H1 (cell line): ENCODE data around the gene CDK5R1. TPM values are rescaled to one million over a fixed set of nuclear protein-coding genes. Genes with fewer than 3 reads are reported as not detected.

Source experiments
- CTCF ChIA-PET: fragments of 300-600 bp; sonication (Branson Sonifier 250); formaldehyde crosslinking; loops from one replicate; lab custom pipeline; 2021; ENCODE audit not compliant: partially characterized antibody; lab: Charles Lee
- POLR2A ChIA-PET: fragments of 300-600 bp; sonication (Branson Sonifier 250); formaldehyde crosslinking; loops from one replicate; lab custom pipeline; 2021; ENCODE audit warnings: inconsistent platforms; ENCODE audit not compliant: partially characterized antibody; lab: Charles Lee
- DNase-seq, 2 experiments: peaks; one replicate each; pipeline versions ENCODE4 v3.0.0 to v3.0.0-alpha.2; 2010 to 2022; ENCODE audit warnings: low spot score in 2 of 2, low read depth in 1 of 2, mixed read lengths in 1 of 2
- FAIRE-seq: peaks from 2 replicates; lab custom pipeline; 2011; peaks lifted over from hg19 to GRCh38; lab: Jason Lieb, UNC
- H2AFZ ChIP-seq: 2 replicates; pipeline ENCODE4 v1.8.1; 2012; ENCODE audit warnings: low read length, inconsistent platforms
- H2AK5ac ChIP-seq: 2 replicates; pipeline ENCODE4 v1.6.1; 2013; ENCODE audit warnings: low read depth, low read length
- H2BK120ac ChIP-seq: replicated peaks from 2 replicates; pipeline ENCODE3; 2013; ENCODE audit warnings: low read depth, low read length, inconsistent platforms
- H2BK12ac ChIP-seq: 2 replicates; pipeline ENCODE4 v1.6.1; 2013; ENCODE audit warnings: low read depth, low read length
- H2BK15ac ChIP-seq: 2 replicates; pipeline ENCODE4 v1.6.1; 2013; ENCODE audit warnings: low read length
- H2BK20ac ChIP-seq: 2 replicates; pipeline ENCODE4 v1.6.1; 2013; ENCODE audit warnings: low read length
- H2BK5ac ChIP-seq: 2 replicates; pipeline ENCODE4 v1.6.1; 2013; ENCODE audit warnings: low read depth, low read length
- H3K14ac ChIP-seq: 2 replicates; pipeline ENCODE4 v1.6.1; 2013; ENCODE audit warnings: inconsistent platforms; ENCODE audit not compliant: insufficient read length
- H3K18ac ChIP-seq: 2 replicates; pipeline ENCODE4 v1.6.1; 2013; ENCODE audit warnings: low read length; ENCODE audit errors: extremely low read depth
- H3K23ac ChIP-seq: 2 replicates; pipeline ENCODE4 v1.6.1; 2013; ENCODE audit warnings: inconsistent platforms; ENCODE audit not compliant: insufficient read length
- H3K23me2 ChIP-seq: 2 replicates; pipeline ENCODE4 v1.6.1; 2013; ENCODE audit warnings: low read depth, low read length
- H3K27ac ChIP-seq: 2 replicates; pipeline ENCODE4 v1.6.1; 2011; ENCODE audit warnings: low read depth, low read length, inconsistent platforms
- H3K27me3 ChIP-seq, 4 experiments: replicated peaks in 1 of 4; 1 replicate in 1 of 4; 2 replicates in 3 of 4; pipeline versions ENCODE4 v1.6.1 to v1.8.1; 2011 to 2013; ENCODE audit warnings: low read length in 3 of 4, mild to moderate bottlenecking in 3 of 4, inconsistent platforms in 2 of 4, mixed read lengths in 2 of 4, moderate library complexity in 1 of 4; ENCODE audit not compliant: control insufficient read depth in 3 of 4, insufficient read depth in 3 of 4; ENCODE audit errors: extremely low read depth in 1 of 4
- H3K36me3 ChIP-seq, 4 experiments: 2 replicates each; pipeline versions ENCODE4 v1.6.1 to v1.8.1; 2011 to 2013; ENCODE audit warnings: mild to moderate bottlenecking in 4 of 4, low read length in 3 of 4, moderate library complexity in 2 of 4, control low read depth in 1 of 4, inconsistent platforms in 1 of 4; ENCODE audit not compliant: insufficient read depth in 4 of 4, control insufficient read depth in 2 of 4
- H3K4ac ChIP-seq: replicated peaks from 2 replicates; pipeline ENCODE3; 2013; ENCODE audit warnings: low read length, low read depth, mixed read lengths, inconsistent platforms; ENCODE audit not compliant: insufficient read length
- H3K4me1 ChIP-seq, 4 experiments: replicated peaks in 1 of 4; 1 replicate in 1 of 4; 2 replicates in 3 of 4; pipeline versions ENCODE4 v1.6.1 to v1.8.1; 2011 to 2013; ENCODE audit warnings: low read length in 3 of 4, inconsistent platforms in 2 of 4, mixed read lengths in 1 of 4; ENCODE audit not compliant: insufficient read depth in 4 of 4, control insufficient read depth in 3 of 4
- H3K4me2 ChIP-seq, 2 experiments: 2 replicates each; pipeline versions ENCODE4 v1.6.1 to v1.8.1; 2011 to 2013; ENCODE audit warnings: low read depth in 2 of 2, low read length in 2 of 2, control low read depth in 1 of 2, inconsistent platforms in 1 of 2, mild to moderate bottlenecking in 1 of 2; ENCODE audit not compliant: insufficient read depth in 1 of 2
- H3K4me3 ChIP-seq, 4 experiments: fragments of 200-600, 300-600 bp in 1 of 4; sonication (generic), shearing (Covaris generic), sonication (Bioruptor Twin) in 1 of 4; 2 replicates each; pipeline versions ENCODE4 v1.5.1 to v1.8.1; 2011 to 2016; ENCODE audit warnings: low read length in 4 of 4, low read depth in 3 of 4, control low read depth in 2 of 4, inconsistent platforms in 2 of 4, mild to moderate bottlenecking in 2 of 4, mixed read lengths in 1 of 4, moderate library complexity in 1 of 4; ENCODE audit not compliant: insufficient read depth in 2 of 4; ENCODE audit errors: extremely low read depth in 1 of 4
- H3K56ac ChIP-seq: replicated peaks from 2 replicates; pipeline ENCODE3; 2013; ENCODE audit warnings: low read depth, mild to moderate bottlenecking, mixed read lengths, low read length, inconsistent platforms; ENCODE audit not compliant: insufficient read length
- H3K79me1 ChIP-seq: 2 replicates; pipeline ENCODE4 v1.6.1; 2013; ENCODE audit warnings: low read depth, low read length, control low read depth
- H3K79me2 ChIP-seq, 2 experiments: 2 replicates each; pipeline versions ENCODE4 v1.6.1 to v1.8.1; 2012 to 2013; ENCODE audit warnings: low read length in 2 of 2, mild to moderate bottlenecking in 2 of 2, inconsistent platforms in 1 of 2; ENCODE audit not compliant: insufficient read depth in 2 of 2, control insufficient read depth in 1 of 2
- H3K9ac ChIP-seq, 4 experiments: replicated peaks in 1 of 4; 1 replicate in 1 of 4; 2 replicates in 3 of 4; pipeline versions ENCODE4 v1.6.1 to v1.8.1; 2011 to 2013; ENCODE audit warnings: low read depth in 3 of 4, low read length in 3 of 4, control low read depth in 2 of 4, mild to moderate bottlenecking in 2 of 4, moderate library complexity in 2 of 4, inconsistent platforms in 1 of 4; ENCODE audit errors: extremely low read depth in 1 of 4
- H3K9me3 ChIP-seq, 2 experiments: 2 replicates each; pipeline versions ENCODE4 v1.6.1 to v1.8.1; 2012 to 2013; ENCODE audit warnings: mild to moderate bottlenecking in 2 of 2, moderate library complexity in 2 of 2, control low read depth in 1 of 2, inconsistent platforms in 1 of 2, low read depth in 1 of 2, low read length in 1 of 2, mixed read lengths in 1 of 2; ENCODE audit not compliant: insufficient read depth in 2 of 2
- H4K20me1 ChIP-seq, 2 experiments: replicated peaks in 1 of 2; 2 replicates each; pipeline versions ENCODE3 to v1.8.1; 2011 to 2013; ENCODE audit warnings: inconsistent platforms in 2 of 2, low read length in 2 of 2, mild to moderate bottlenecking in 1 of 2; ENCODE audit not compliant: insufficient read depth in 2 of 2, control insufficient read depth in 1 of 2
- H4K5ac ChIP-seq: 2 replicates; pipeline ENCODE4 v1.6.1; 2013; ENCODE audit warnings: low read length, low read depth, mixed read lengths, inconsistent platforms; ENCODE audit not compliant: insufficient read length
- H4K8ac ChIP-seq: 2 replicates; pipeline ENCODE4 v1.8.0; 2013; ENCODE audit warnings: mild to moderate bottlenecking, moderate library complexity, low read length, inconsistent platforms; ENCODE audit not compliant: insufficient read depth; ENCODE audit errors: extremely low read depth
- H4K91ac ChIP-seq: replicated peaks from 2 replicates; pipeline ENCODE3; 2013; ENCODE audit warnings: low read length, mixed read lengths, inconsistent platforms; ENCODE audit not compliant: insufficient read length
- BRCA1 ChIP-seq: IDR thresholded peaks from 2 replicates; pipeline ENCODE4 v1.6.1; 2012; ENCODE audit warnings: low read depth, low read length, improper control_type of control experiment
- POLR2A ChIP-seq, 2 experiments: IDR thresholded peaks; 1 replicate in 1 of 2; 2 replicates in 1 of 2; pipeline ENCODE4 v1.6.1; 2011; ENCODE audit warnings: low read depth in 2 of 2, low read length in 2 of 2, mild to moderate bottlenecking in 2 of 2; ENCODE audit errors: control extremely low read depth in 1 of 2
- RAD21 ChIP-seq, 2 experiments: IDR thresholded peaks in 1 of 2; conservative IDR thresholded peaks in 1 of 2; 2 replicates each; pipeline ENCODE4 v1.6.1; 2011; ENCODE audit warnings: low read depth in 2 of 2, low read length in 2 of 2, improper control_type of control experiment in 1 of 2, inconsistent platforms in 1 of 2, mild to moderate bottlenecking in 1 of 2, moderate library complexity in 1 of 2
- RBBP5 ChIP-seq: IDR thresholded peaks from 2 replicates; pipeline ENCODE4 v1.7.1; 2012; ENCODE audit warnings: low read depth, mild to moderate bottlenecking, inconsistent platforms, low read length, moderate library complexity, borderline replicate concordance
- SP4 ChIP-seq: IDR thresholded peaks from 2 replicates; pipeline ENCODE4 v1.6.1; 2012; ENCODE audit warnings: low read length, inconsistent platforms
- TAF1 ChIP-seq: IDR thresholded peaks from 2 replicates; pipeline ENCODE4 v1.6.1; 2011; ENCODE audit warnings: mild to moderate bottlenecking, low read depth, low read length
- TEAD4 ChIP-seq: IDR thresholded peaks from 2 replicates; pipeline ENCODE4 v1.6.1; 2012; ENCODE audit warnings: low read depth, low read length, inconsistent platforms, mixed read lengths
- WGBS, 2 experiments: shearing (Covaris generic) in 1 of 2; methylation state at CpG; one replicate each; pipeline versions ENCODE4 v1.1.6 to v1.1.7; 2013 to 2015; ENCODE audit warnings: low lambda C conversion rate in 2 of 2, mixed read lengths in 2 of 2, inconsistent platforms in 1 of 2, low coverage in 1 of 2, missing lambda C conversion rate in 1 of 2; ENCODE audit not compliant: insufficient replicate concordance in 2 of 2, insufficient coverage in 1 of 2, insufficient read length in 1 of 2; ENCODE audit errors: extremely low coverage in 1 of 2, missing lambda C conversion rate in 1 of 2; 5-methylcytosine and 5-hydroxymethylcytosine counted together
- polyA plus RNA-seq, 7 experiments: library from polyadenylated mRNA; depleted of rRNA in 3 of 7; stranded (reverse) in 5 of 7; unstranded in 2 of 7; fragments of >200 nt in 5 of 7; fragments of 200-250 nt in 2 of 7; gene quantifications; 1 replicate in 5 of 7; 2 replicates in 1 of 7; 4 replicates in 1 of 7; pipeline versions ENCODE4 v1.2.1 to v1.2.3, GENCODE V29; 2011 to 2013; ENCODE audit warnings: missing spikeins in 2 of 7, mixed read lengths in 2 of 7
- total RNA-seq: library from RNA; stranded (reverse); fragmentation: NEBNext Ultra II Directional; extraction: Animal tissue kit (Norgen Biotek cat#: 25700); gene quantifications from 2 replicates; pipeline ENCODE4 v1.2.1, GENCODE V29; 2021
- TF ChIP-seq, protein P1 (sequence below), 3 experiments: IDR thresholded peaks; 1 replicate in 2 of 3; 2 replicates in 1 of 3; pipeline versions ENCODE4 v1.5.1 to v1.6.1; 2011; ENCODE audit warnings: low read length in 3 of 3, mild to moderate bottlenecking in 3 of 3, inconsistent platforms in 2 of 3, low read depth in 1 of 3, moderate library complexity in 1 of 3; ENCODE audit not compliant: insufficient read depth in 1 of 3; ENCODE audit errors: control extremely low read depth in 1 of 3

The CDK5R1 gene
- total and polyA plus RNA-seq, 2 of the 8 experiments (the other 6 are each of a cell fraction or from before 2014, with no cell fraction given): 2.7 to 9.9 TPM

GRCh38 chr17:32461853-32462617 is 24.8 kb upstream of the CDK5R1 start:
- no peaks in the 10 kb centered on the region for H3K23me2 ChIP-seq

More at GRCh38 chr17:32461853-32462617, 24.8 kb upstream of the CDK5R1 start:
- Histone ChIP-seq H3K36me3 (peaks cover 18 to 64% (median 45%) of the 10 kb centered on the region in 4 experiments), H3K79me1 (0 out of 2 replicates have a peak, but pooled peaks cover 3% of the 10 kb centered on the region), H3K9me3 (no peaks in the 10 kb centered on the region), H4K5ac (no peak overlapping the region), H3K27ac (no peak overlapping the region), H4K8ac (no peak overlapping the region), H3K56ac (no peak overlapping the region), H4K91ac (no peak overlapping the region), H3K14ac (no peak overlapping the region), H3K9ac (no peak overlapping the region), H2BK120ac (no peak overlapping the region), H3K18ac (no peak overlapping the region), H4K20me1 (peaks cover 0 to 15% of the 10 kb centered on the region in 2 experiments), H3K27me3 (no peaks in the 10 kb centered on the region), H3K4ac (no peak overlapping the region), H2BK5ac (no peak overlapping the region), H2AFZ (no peak overlapping the region), H2AK5ac (no peak overlapping the region), H3K4me1 (no peaks in the 10 kb centered on the region), H3K23ac (no peak overlapping the region), H3K4me3 (no peak overlapping the region), H3K79me2 (peaks cover 0 to 35% of the 10 kb centered on the region in 2 experiments; a peak in 2 of 4 replicates), H2BK12ac (no peak overlapping the region), H2BK15ac (no peak overlapping the region), H3K4me2 (no peak overlapping the region), H2BK20ac (no peak overlapping the region)
- 85% methylated on average over 1 of the region's 1 CpG; no CpG with 5 or more reads in 1 of the 2 experiments for WGBS, 2 experiments
- TF ChIP-seq POLR2A (IDR thresholded peaks at IDR 0.05; ENCODE audit: control extremely low read depth in 1 of 2, low read depth in 2 of 2, low read length in 2 of 2) (no peak), TAF1 (no peak), RBBP5 (no peak), RAD21 (IDR thresholded peaks at IDR 0.05 in 1 of 2, conservative IDR thresholded peaks at IDR 0.05 in 1 of 2; ENCODE audit: low read depth in 2 of 2, low read length in 2 of 2) (peak in 1 of 2 experiments; percentile 20; a peak in 1 of 4 replicates), BRCA1 (no peak), TEAD4 (no peak), SP4 (no peak)
- TF ChIP-seq, protein P1, sequence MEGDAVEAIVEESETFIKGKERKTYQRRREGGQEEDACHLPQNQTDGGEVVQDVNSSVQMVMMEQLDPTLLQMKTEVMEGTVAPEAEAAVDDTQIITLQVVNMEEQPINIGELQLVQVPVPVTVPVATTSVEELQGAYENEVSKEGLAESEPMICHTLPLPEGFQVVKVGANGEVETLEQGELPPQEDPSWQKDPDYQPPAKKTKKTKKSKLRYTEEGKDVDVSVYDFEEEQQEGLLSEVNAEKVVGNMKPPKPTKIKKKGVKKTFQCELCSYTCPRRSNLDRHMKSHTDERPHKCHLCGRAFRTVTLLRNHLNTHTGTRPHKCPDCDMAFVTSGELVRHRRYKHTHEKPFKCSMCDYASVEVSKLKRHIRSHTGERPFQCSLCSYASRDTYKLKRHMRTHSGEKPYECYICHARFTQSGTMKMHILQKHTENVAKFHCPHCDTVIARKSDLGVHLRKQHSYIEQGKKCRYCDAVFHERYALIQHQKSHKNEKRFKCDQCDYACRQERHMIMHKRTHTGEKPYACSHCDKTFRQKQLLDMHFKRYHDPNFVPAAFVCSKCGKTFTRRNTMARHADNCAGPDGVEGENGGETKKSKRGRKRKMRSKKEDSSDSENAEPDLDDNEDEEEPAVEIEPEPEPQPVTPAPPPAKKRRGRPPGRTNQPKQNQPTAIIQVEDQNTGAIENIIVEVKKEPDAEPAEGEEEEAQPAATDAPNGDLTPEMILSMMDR (IDR thresholded peaks at IDR 0.05; ENCODE audit: control extremely low read depth in 1 of 3, insufficient read depth in 1 of 3, low read depth in 1 of 3, low read length in 3 of 3): peak in 2 of 3 experiments; percentile 51 to 59; a peak in 2 of 4 replicates
- CTCF ChIA-PET: interaction anchor here (0.6 to 4.7 kb wide), 49 partner anchors 9 to 655 kb away, joined by 3 to 71 read pairs (median 4); partner anchors contain the start of genes CDK5R1 and PSMD11
- FAIRE-seq (peak; percentile 88), DNase-seq (peak in 1 of 2 experiments; percentile 78)
- POLR2A ChIA-PET: interaction anchor here (0.6 to 2.2 kb wide), 3 partner anchors 13 to 499 kb away, joined by 3 to 10 read pairs (median 5); partner anchors contain the start of gene PSMD11
